Calu3 (cell line): ENCODE measurements around the gene ZIC3. TPM values are rescaled to one million over a fixed set of nuclear protein-coding genes. Genes with fewer than 3 reads are reported as not detected.

Source experiments
- BruUV-seq: library from RNA; stranded (reverse); fragments of 400-500 nt; replicated peaks from 2 replicates; lab custom pipeline; 2021; lab: Mats Ljungman, UMichigan
- CTCF ChIA-PET: fragments of 300-600 bp; sonication (Branson Sonifier 250); formaldehyde crosslinking; loops from one replicate; lab custom pipeline; 2022; ENCODE audit warnings: antibody characterized with exemption; lab: Charles Lee
- DNase-seq: peaks from one replicate; pipeline ENCODE4 v3.0.0; 2022
- H3K27ac Mint-ChIP-seq: one replicate; pipeline ENCODE4 v1.8.0; 2022; ENCODE audit warnings: mixed read lengths; ENCODE audit not compliant: unreplicated experiment
- H3K27me3 Mint-ChIP-seq: one replicate; pipeline ENCODE4 v1.8.0; 2022; ENCODE audit warnings: mixed read lengths; ENCODE audit not compliant: unreplicated experiment
- H3K36me3 Mint-ChIP-seq: one replicate; pipeline ENCODE4 v1.8.0; 2022; ENCODE audit warnings: mild to moderate bottlenecking, moderate library complexity, mixed read lengths; ENCODE audit not compliant: insufficient read depth, unreplicated experiment
- H3K4me1 Mint-ChIP-seq: one replicate; pipeline ENCODE4 v1.8.0; 2022; ENCODE audit warnings: mild to moderate bottlenecking, low read depth, mixed read lengths; ENCODE audit not compliant: unreplicated experiment
- H3K4me3 Mint-ChIP-seq: one replicate; pipeline ENCODE4 v1.8.0; 2022; ENCODE audit warnings: mild to moderate bottlenecking, low read depth, moderate library complexity, mixed read lengths; ENCODE audit not compliant: unreplicated experiment
- H3K9me3 Mint-ChIP-seq: one replicate; pipeline ENCODE4 v1.8.0; 2022; ENCODE audit warnings: low read depth, mixed read lengths; ENCODE audit not compliant: unreplicated experiment
- intact Hi-C: fragments of 100-400 bp; cut with micrococcal nuclease; formaldehyde crosslinking; loops from one replicate; pipeline ENCODE4 v1.10.0; 2022; ENCODE audit not compliant: unreplicated experiment
- total RNA-seq: library from RNA; stranded (reverse); gene quantifications from 2 replicates; pipeline ENCODE4 v1.2.3, GENCODE V29; 2022
- TF ChIP-seq, protein P1 (sequence below): fragments of 200-600 bp; IDR thresholded peaks from one replicate; pipeline ENCODE4 v1.8.0; 2022; ENCODE audit warnings: antibody characterized with exemption; ENCODE audit not compliant: unreplicated experiment

The ZIC3 gene
- total RNA-seq, 1 experiment from 2014 or later: not detected

DNA sequence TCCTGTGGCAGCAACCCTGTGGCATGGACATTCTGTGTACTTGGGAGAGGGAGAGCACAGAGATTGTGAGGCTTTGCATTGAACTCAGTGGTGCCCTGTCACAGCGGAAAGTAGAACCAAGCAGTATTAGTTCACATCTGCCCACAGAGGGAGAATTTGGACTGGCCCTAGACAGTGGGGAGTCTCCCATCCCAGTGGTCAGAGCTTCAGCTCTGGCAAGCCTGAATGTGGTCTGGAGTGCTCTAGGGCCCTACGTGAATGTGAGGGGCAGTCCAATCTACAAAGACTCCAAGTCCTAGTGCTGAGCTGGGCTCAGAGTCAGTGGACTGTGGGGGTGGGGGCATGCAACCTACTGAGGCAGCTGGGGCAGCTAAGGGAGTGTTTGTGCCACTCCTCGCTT is 34.8 kb downstream of the ZIC3 start:
- TF ChIP-seq, protein P1, sequence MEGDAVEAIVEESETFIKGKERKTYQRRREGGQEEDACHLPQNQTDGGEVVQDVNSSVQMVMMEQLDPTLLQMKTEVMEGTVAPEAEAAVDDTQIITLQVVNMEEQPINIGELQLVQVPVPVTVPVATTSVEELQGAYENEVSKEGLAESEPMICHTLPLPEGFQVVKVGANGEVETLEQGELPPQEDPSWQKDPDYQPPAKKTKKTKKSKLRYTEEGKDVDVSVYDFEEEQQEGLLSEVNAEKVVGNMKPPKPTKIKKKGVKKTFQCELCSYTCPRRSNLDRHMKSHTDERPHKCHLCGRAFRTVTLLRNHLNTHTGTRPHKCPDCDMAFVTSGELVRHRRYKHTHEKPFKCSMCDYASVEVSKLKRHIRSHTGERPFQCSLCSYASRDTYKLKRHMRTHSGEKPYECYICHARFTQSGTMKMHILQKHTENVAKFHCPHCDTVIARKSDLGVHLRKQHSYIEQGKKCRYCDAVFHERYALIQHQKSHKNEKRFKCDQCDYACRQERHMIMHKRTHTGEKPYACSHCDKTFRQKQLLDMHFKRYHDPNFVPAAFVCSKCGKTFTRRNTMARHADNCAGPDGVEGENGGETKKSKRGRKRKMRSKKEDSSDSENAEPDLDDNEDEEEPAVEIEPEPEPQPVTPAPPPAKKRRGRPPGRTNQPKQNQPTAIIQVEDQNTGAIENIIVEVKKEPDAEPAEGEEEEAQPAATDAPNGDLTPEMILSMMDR: no peak
- H3K4me1 Mint-ChIP-seq: no peaks in the 10 kb centered on the region
- peaks cover 16% of the 10 kb centered on the region for H3K9me3 Mint-ChIP-seq
- no peaks in the 10 kb centered on the region for H3K36me3 Mint-ChIP-seq
- H3K27me3 Mint-ChIP-seq: no peaks in the 10 kb centered on the region
- DNase-seq: no peak
- CTCF ChIA-PET: no interaction called here
- BruUV-seq: no TSS peak
- H3K27ac Mint-ChIP-seq: no peak overlapping the region
- intact Hi-C loops: no loop called here
- no peak overlapping the region for H3K4me3 Mint-ChIP-seq
